AG04449 (cell line): ENCODE data around the gene ZNF346.

Experiments
- CTCF ChIA-PET: fragments of 350-600 bp; formaldehyde crosslinking; extraction: SDS; loops from one replicate; lab custom pipeline; 2021; ENCODE audit warnings: antibody characterized with exemption; lab: Yijun Ruan, JAX
- POLR2A ChIA-PET: fragments of 400-600, 350-600 bp; formaldehyde crosslinking; extraction: SDS; loops from one replicate; lab custom pipeline; 2020; ENCODE audit warnings: antibody characterized with exemption, inconsistent platforms; lab: Yijun Ruan, JAX
- DNase-seq: peaks from one replicate; pipeline ENCODE4 v3.0.0-alpha.2; 2010; ENCODE audit warnings: low read depth, low spot score
- H3K4me3 ChIP-seq: 2 replicates; pipeline ENCODE4 v1.5.1; 2011; ENCODE audit warnings: low read depth, mild to moderate bottlenecking, control low read depth, low read length
- TF ChIP-seq, protein P1 (sequence below): IDR thresholded peaks from one replicate; pipeline ENCODE4 v1.5.1; 2011; ENCODE audit warnings: mild to moderate bottlenecking, moderate library complexity, low read length, control low read depth, inconsistent platforms; ENCODE audit not compliant: insufficient read depth; ENCODE audit errors: missing control alignments

Gene ZNF346

GRCh38 chr5:177096162-177097015 lies 73.9 kb downstream of the ZNF346 start:
- H3K4me3 ChIP-seq: no peak overlapping the region
- no peak for DNase-seq
- POLR2A ChIA-PET: no interaction called here
- TF ChIP-seq, protein P1, sequence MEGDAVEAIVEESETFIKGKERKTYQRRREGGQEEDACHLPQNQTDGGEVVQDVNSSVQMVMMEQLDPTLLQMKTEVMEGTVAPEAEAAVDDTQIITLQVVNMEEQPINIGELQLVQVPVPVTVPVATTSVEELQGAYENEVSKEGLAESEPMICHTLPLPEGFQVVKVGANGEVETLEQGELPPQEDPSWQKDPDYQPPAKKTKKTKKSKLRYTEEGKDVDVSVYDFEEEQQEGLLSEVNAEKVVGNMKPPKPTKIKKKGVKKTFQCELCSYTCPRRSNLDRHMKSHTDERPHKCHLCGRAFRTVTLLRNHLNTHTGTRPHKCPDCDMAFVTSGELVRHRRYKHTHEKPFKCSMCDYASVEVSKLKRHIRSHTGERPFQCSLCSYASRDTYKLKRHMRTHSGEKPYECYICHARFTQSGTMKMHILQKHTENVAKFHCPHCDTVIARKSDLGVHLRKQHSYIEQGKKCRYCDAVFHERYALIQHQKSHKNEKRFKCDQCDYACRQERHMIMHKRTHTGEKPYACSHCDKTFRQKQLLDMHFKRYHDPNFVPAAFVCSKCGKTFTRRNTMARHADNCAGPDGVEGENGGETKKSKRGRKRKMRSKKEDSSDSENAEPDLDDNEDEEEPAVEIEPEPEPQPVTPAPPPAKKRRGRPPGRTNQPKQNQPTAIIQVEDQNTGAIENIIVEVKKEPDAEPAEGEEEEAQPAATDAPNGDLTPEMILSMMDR: no peak
- CTCF ChIA-PET: interaction anchor here (2.9 to 7.5 kb wide), 3 partner anchors 16 to 436 kb away, joined by 11 to 102 read pairs (median 20); no protein-coding TSS in a partner anchor

- no peak overlapping the region for H3K4me3 ChIP-seq
- ChIA-PET CTCF (interaction anchor here (0.8 to 7.5 kb wide), 6 partner anchors 10 to 437 kb away, joined by 3 to 102 read pairs (median 9); partner anchors contain the start of gene FGFR4), POLR2A (no interaction called here)
- no peak for DNase-seq
- TF ChIP-seq, protein P1: no peak
Measured at GRCh38 chr5:177097016-177097985, 74.8 kb downstream of the ZNF346 start.

DNA sequence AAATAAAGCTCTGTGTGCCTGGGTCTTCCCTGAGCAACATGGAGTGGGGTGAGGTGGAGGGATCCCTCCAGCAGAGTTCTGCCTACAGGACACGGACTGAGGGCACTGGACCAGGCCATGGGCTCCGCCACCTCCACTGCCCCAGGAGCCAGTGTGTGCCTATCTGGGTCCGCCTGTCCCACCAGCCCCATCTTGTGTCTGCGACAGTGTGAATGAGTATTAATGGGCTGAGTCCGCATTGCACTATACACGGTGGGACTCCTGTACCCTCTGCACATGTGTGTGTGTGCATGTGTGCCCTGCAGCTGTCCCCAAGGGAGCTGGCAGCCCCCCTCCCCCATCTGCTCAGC lies 75.6 kb downstream of the ZNF346 start:
- CTCF ChIA-PET: interaction anchor here (0.8 to 7.5 kb wide), 7 partner anchors 11 to 437 kb away, joined by 3 to 102 read pairs (median 7); partner anchors contain the start of gene FGFR4
- DNase-seq: no peak
- H3K4me3 ChIP-seq: no peak overlapping the region
- TF ChIP-seq, protein P1: no peak
- POLR2A ChIA-PET: no interaction called here

DNA sequence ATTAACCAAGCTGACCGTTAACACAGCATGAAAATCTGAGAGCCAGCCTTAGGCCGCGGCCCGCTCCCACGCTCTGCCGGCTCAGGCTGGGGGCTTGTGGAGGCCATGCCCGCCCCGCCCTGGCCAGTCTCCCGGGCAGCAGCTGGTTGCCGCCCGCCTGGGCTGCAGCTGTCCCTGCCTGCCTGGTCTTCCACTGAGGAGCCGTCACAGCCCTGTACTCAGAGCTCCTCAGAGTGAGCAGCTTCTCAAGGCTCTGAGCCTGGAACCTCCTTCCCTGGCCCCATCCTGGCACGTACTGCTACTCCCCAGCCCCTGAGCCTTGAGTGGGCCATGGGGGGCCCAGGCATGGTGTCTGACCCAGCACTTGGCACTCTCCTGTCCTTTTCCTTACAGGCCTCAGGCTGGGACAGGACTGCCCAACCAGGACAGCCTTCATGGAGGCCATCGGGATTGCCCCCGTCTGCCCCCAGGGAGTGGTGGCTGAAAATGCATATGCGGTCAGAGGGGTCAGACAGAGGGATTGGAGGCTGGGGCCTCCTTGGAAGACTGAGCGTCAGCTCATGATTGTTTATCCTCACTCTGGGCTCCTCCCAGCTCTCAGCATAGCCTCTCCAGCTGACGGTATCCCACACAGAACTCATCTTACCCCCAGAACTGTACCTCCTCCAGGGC lies 76.1 kb downstream of the ZNF346 start:
- TF ChIP-seq, protein P1: no peak
- H3K4me3 ChIP-seq: no peak overlapping the region
- ChIA-PET CTCF (interaction anchor here (0.8 to 7.5 kb wide), 7 partner anchors 12 to 438 kb away, joined by 3 to 102 read pairs (median 7); partner anchors contain the start of gene FGFR4), POLR2A (no interaction called here)
- no peak for DNase-seq

- ChIA-PET POLR2A (interaction anchor here (0.7 kb wide), 1 partner anchor 184 kb away, joined by 3 read pairs; no protein-coding TSS in a partner anchor), CTCF (interaction anchor here (1.5 to 7.5 kb wide), 5 partner anchors 13 to 439 kb away, joined by 3 to 102 read pairs (median 11); partner anchors contain the start of gene FGFR4)
- TF ChIP-seq, protein P1: no peak
- no peak overlapping the region for H3K4me3 ChIP-seq
- no peak for DNase-seq
Measured at GRCh38 chr5:177099422-177100093, 77.1 kb downstream of the ZNF346 start.
